Measurements from ENCODE around the gene DACH1. TPM values are rescaled to one million over a fixed set of nuclear protein-coding genes. Genes with fewer than 3 reads are reported as not detected.

The DACH1 gene
- total and polyA plus RNA-seq, 2 of the 8 experiments (the other 6 are each of a cell fraction or from before 2014, with no cell fraction given), result 0.12 to 0.67 TPM

DNA sequence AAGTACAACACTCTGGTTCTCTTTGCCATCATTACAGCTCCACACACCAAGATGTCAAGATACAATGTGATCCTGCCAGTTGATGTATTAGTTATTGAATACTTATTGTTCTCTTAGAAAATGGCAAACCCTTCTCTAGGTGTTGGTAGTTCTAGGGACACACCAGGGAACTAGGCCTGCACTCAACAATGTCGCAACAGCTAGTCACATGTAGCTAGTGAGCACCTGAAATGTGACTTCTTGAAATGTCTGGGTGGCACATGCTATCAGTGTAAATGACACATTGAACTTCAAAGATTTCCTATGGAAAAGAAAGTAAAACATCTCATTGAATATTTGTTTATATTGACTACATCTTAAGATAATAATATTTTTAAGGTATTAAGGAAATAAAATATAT lies 49.7 kb downstream of the DACH1 start (continued):
- TF ChIP-seq CHD7 (IDR thresholded peaks at IDR 0.05; ENCODE audit: insufficient replicate concordance, low read length) (no peak), RAD21 (IDR thresholded peaks at IDR 0.05 in 1 of 2, conservative IDR thresholded peaks at IDR 0.05 in 1 of 2; ENCODE audit: low read depth in 2 of 2, low read length in 2 of 2) (no peak), CTBP2 (IDR thresholded peaks at IDR 0.05; ENCODE audit: borderline replicate concordance, insufficient read depth, insufficient read length, low read length) (no peak), FOSL1 (IDR thresholded peaks at IDR 0.05; ENCODE audit: insufficient read depth, low read depth, low read length) (no peak), JUN (IDR thresholded peaks at IDR 0.05; ENCODE audit: low read depth, low read length) (no peak)

Measured in H1 (cell line).